GM13977 (cell line): Measurements from ENCODE around the gene FBXO2.

ENCODE experiments used
- DNase-seq: peaks from one replicate; pipeline ENCODE4 v3.0.0; 2012; ENCODE audit warnings: low spot score
- in situ Hi-C: fragments of 300-500 bp; cut with MboI; formaldehyde crosslinking; loops from one replicate; pipeline ENCODE4 v1.12.0; 2022; ENCODE audit warnings: low sequenced_read_pairs, low pct_unique_long_range_greater_than_20kb, mixed read lengths, inconsistent platforms; ENCODE audit not compliant: unreplicated experiment
- TF ChIP-seq, protein P1 (sequence below): IDR thresholded peaks from 2 replicates; pipeline ENCODE4 v1.5.1; 2012; ENCODE audit warnings: mild to moderate bottlenecking, control low read depth; ENCODE audit not compliant: insufficient read depth; ENCODE audit errors: extremely low read depth, missing control alignments

Gene FBXO2

DNA sequence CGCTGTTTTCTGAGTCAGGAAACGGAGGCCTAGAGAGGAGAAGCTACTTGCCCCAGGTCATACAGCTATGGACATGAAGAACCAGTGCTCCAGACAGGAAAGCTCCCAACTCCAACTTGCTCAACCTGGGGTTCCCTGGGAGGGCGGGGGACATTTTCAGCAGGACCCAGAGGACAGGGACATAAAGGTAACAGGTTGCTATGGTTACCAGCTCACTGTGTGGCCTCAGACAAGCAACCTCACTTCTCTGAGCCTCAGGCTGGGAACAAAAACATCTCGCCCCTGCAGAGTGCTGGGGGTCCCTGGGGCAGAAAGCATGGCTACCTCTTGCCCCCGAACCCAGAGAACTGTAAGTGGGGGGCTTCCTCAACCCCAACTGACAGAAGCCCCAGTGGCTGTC, 16.1 kb downstream of the FBXO2 start:
- in situ Hi-C loops = loop anchor here (25.0 kb wide), 2 partner anchors 301 to 601 kb away; partner anchors contain the start of gene MASP2
- TF ChIP-seq, protein P1, sequence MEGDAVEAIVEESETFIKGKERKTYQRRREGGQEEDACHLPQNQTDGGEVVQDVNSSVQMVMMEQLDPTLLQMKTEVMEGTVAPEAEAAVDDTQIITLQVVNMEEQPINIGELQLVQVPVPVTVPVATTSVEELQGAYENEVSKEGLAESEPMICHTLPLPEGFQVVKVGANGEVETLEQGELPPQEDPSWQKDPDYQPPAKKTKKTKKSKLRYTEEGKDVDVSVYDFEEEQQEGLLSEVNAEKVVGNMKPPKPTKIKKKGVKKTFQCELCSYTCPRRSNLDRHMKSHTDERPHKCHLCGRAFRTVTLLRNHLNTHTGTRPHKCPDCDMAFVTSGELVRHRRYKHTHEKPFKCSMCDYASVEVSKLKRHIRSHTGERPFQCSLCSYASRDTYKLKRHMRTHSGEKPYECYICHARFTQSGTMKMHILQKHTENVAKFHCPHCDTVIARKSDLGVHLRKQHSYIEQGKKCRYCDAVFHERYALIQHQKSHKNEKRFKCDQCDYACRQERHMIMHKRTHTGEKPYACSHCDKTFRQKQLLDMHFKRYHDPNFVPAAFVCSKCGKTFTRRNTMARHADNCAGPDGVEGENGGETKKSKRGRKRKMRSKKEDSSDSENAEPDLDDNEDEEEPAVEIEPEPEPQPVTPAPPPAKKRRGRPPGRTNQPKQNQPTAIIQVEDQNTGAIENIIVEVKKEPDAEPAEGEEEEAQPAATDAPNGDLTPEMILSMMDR = no peak
- no peak for DNase-seq

DNA sequence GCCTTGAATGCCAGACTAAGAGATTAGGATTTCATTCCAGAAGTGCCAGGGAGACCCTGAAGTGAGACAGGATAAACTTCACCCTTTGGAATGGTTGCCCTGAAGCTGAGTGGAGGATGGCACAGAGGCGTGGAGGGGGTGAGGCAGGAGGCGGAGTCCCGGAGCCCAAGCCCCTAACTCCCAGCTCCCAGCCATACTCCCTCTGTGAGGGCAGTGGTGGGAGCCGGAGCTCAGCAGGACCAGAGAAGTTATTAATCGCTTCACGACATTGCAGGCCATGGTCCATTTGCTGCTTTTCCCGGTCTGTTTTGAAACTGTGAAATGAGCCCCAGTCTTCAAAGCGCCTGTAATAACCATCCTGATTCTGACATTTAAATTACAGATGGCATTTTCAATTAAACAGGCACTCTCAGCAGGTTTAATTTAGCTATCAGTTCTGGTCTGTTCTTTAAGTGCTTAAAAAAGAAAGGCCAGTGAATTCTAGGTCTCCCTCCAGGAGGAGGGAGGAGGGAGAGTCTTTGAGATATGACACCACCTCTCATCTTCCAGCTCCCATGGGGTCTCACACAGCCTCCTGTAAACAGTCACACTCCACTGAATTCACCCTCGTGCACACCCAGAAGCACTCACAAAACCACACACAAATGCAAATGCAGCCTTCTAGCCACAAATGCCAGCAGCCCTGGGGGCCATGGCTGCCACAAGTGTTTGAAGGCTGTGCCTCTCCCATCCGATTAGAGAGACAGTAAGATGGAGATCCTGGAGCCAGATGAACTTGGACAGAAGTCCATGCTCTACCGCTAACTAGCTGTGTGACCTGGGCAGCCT, 19.6 kb downstream of the FBXO2 start:
- in situ Hi-C loops = loop anchor here (25.0 kb wide), 2 partner anchors 297 to 597 kb away; partner anchors contain the start of gene MASP2
- no peak for DNase-seq
- TF ChIP-seq, protein P1 = no peak

DNA sequence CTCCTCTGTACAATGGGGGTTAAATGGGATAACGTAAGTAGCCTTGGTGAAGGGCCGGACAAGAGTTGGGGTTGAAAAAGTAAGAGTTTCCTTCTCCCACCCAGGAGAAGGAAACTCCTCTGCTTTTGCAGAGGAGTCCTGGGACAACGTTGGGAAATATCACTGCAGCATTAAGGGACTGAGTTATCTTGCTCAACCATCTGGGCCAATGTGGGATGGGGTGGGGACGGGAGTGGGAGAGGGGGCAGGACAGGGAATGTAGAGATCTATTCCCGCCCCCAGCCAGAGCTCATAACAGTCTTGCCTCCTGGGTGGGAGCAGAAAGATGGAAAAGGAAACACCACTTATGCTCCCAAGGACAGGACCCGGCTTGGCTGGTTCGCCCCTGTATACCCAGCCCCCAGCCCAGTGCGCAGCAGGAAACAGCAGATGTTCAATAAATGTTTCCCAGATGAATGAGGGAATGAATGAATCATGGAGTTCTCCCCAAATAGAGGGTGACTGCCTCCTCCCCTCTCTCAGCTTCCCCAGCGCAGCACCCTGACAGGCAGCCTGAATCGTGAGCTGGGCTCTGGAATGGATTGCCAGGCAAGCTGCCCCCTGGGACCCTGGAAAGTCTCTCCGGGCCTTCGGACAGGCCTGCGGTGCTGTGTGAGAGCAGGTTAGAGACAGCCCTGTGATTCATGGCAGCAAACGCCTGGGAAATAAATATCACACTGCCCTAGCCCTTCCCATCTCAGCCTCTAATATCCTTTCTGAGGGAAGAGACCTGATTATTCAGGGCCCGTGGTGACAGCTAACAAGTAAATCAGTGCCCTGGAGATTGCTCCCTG, 24.8 kb downstream of the FBXO2 start:
- TF ChIP-seq, protein P1 = no peak
- no peak for DNase-seq
- in situ Hi-C loops = loop anchor here (25.0 kb wide), 2 partner anchors 292 to 592 kb away; partner anchors contain the start of gene MASP2

DNA sequence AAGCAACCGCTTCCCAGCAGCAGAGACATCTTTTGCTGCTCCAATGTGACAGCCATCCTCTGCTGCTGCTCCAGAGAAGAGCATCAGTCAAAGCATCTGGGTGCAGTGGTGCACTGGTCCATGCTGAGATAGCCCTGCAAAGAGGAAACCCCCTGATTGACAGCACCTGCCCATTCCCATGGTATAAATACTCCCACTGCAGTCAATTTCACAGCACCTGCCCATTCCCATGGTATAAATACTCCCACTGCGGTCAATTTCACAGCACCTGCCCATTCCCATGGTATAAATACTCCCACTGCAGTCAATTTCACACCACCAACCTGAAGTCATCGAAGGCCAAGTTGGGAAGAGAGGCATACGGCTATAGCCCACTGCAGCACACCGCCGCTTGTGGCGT, 25.5 kb downstream of the FBXO2 start:
- no peak for DNase-seq
- TF ChIP-seq, protein P1 = no peak
- in situ Hi-C loops = loop anchor here (25.0 kb wide), 2 partner anchors 291 to 591 kb away; partner anchors contain the start of gene MASP2

DNA sequence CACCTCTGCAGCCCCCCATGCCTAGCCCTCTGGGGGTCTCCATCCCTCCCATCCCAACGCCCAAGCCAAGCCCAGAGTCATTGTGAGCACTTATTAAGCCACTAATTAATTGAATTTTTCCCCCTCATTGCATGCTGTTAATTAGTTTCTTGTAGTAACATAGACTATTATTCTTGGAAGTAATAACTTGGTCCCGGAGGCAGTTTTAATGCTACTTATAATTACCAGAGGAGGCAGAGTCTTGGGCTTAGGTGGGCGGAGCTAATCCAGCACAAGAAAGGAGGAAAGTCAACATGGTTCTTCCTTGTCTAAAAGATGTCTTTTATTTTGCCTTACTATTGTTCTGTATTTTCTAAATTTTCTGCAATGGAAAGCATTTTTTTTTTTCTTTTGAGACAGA, 27.7 kb downstream of the FBXO2 start:
- TF ChIP-seq, protein P1 = no peak
- no peak for DNase-seq
- in situ Hi-C loops = loop anchor here (25.0 kb wide), 2 partner anchors 289 to 589 kb away; partner anchors contain the start of gene MASP2

DNA sequence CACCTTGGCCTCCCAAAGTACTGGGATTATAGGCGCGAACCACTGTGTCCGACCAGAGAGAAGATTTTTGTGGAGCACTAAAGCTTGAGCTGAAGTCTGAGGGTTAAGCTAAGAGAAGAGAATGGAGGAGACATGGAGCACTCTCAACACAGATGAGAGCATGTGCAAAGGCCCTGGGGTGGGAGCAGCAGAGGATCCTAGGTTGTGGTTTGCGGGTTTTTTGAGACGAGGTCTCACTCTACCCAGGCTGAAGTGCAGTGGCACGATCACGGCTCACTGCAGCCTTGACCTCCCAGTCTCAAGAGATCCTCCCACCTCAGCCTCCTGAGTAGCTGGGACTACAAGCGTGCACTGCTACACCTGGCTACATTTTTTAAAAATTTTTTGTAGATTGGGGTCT, 30.5 kb downstream of the FBXO2 start:
- TF ChIP-seq, protein P1 = no peak
- DNase-seq = no peak
- in situ Hi-C loops = no loop called here
